ENCODE measurements around the gene UMAD1.

The UMAD1 gene

GRCh38 chr7:7710469-7710868 is 69.9 kb downstream of the UMAD1 start:
- TF ChIP-seq CTCF (IDR thresholded peaks at IDR 0.05; ENCODE audit: poor library complexity, severe bottlenecking), result no peak
- DNase-seq (ENCODE audit: low spot score) (no peak), ATAC-seq (ENCODE audit: low read depth) (no peak)
- no peaks in the 10 kb centered on the region for H3K36me3 ChIP-seq (ENCODE audit: low read depth)
- H3K27ac ChIP-seq (ENCODE audit: poor library complexity, severe bottlenecking), result no peak overlapping the region
- no peak overlapping the region for H3K4me3 ChIP-seq (ENCODE audit: severe bottlenecking)
- H3K27me3 ChIP-seq (ENCODE audit: insufficient read depth, poor library complexity, severe bottlenecking), result no peaks in the 10 kb centered on the region
- peaks cover 7% of the 10 kb centered on the region for H3K4me1 ChIP-seq (ENCODE audit: insufficient read depth, poor library complexity, severe bottlenecking)
- H3K9me3 ChIP-seq (ENCODE audit: severe bottlenecking), result no peaks in the 10 kb centered on the region

- ATAC-seq (ENCODE audit: low read depth) (no peak), DNase-seq (ENCODE audit: low spot score) (no peak)
- Histone ChIP-seq H3K36me3 (ENCODE audit: low read depth) (no peaks in the 10 kb centered on the region), H3K27ac (ENCODE audit: poor library complexity, severe bottlenecking) (no peak overlapping the region), H3K9me3 (ENCODE audit: severe bottlenecking) (no peaks in the 10 kb centered on the region), H3K4me1 (ENCODE audit: insufficient read depth, poor library complexity, severe bottlenecking) (peaks cover 3% of the 10 kb centered on the region), H3K4me3 (ENCODE audit: severe bottlenecking) (no peak overlapping the region), H3K27me3 (ENCODE audit: insufficient read depth, poor library complexity, severe bottlenecking) (no peaks in the 10 kb centered on the region)
- no peak for TF ChIP-seq CTCF (IDR thresholded peaks at IDR 0.05; ENCODE audit: poor library complexity, severe bottlenecking)
Observed at GRCh38 chr7:7713730-7714129, 73.2 kb downstream of the UMAD1 start.

GRCh38 chr7:7718492-7718891 is 77.9 kb downstream of the UMAD1 start, which contains the start of gene RPA3:
Gene RPA3 (minus strand): TSS chr7:7718607. CDS start chr7:7640418, 78,189 bp downstream.
- no peak for ATAC-seq (ENCODE audit: low read depth)
- Histone ChIP-seq H3K27me3 (ENCODE audit: insufficient read depth, poor library complexity, severe bottlenecking) (no peaks in the 10 kb centered on the region), H3K4me3 (ENCODE audit: severe bottlenecking) (no peak within 1 kb of the TSS), H3K9me3 (ENCODE audit: severe bottlenecking) (peaks cover 2% of the 10 kb centered on the region), H3K36me3 (ENCODE audit: low read depth) (no peaks in the 10 kb centered on the region), H3K27ac (ENCODE audit: poor library complexity, severe bottlenecking) (no peak within 1 kb of the TSS), H3K4me1 (ENCODE audit: insufficient read depth, poor library complexity, severe bottlenecking) (peaks cover 13% of the 10 kb centered on the region)
- DNase-seq (ENCODE audit: low spot score), result no peak
- no peak for TF ChIP-seq CTCF (IDR thresholded peaks at IDR 0.05; ENCODE audit: poor library complexity, severe bottlenecking)

- no peaks in the 10 kb centered on the region for H3K27me3 ChIP-seq (ENCODE audit: insufficient read depth, poor library complexity, severe bottlenecking)
- no peak for DNase-seq (ENCODE audit: low spot score)
Observed at GRCh38 chr7:7719236-7719635, 78.7 kb downstream of the UMAD1 start.

More at GRCh38 chr7:7719236-7719635, 78.7 kb downstream of the UMAD1 start:
- Histone ChIP-seq H3K9me3 (ENCODE audit: severe bottlenecking) (peaks cover 2% of the 10 kb centered on the region), H3K27ac (ENCODE audit: poor library complexity, severe bottlenecking) (no peak overlapping the region), H3K4me1 (ENCODE audit: insufficient read depth, poor library complexity, severe bottlenecking) (peaks cover 13% of the 10 kb centered on the region), H3K36me3 (ENCODE audit: low read depth) (no peaks in the 10 kb centered on the region), H3K4me3 (ENCODE audit: severe bottlenecking) (no peak overlapping the region)
- no peak for TF ChIP-seq CTCF (IDR thresholded peaks at IDR 0.05; ENCODE audit: poor library complexity, severe bottlenecking)
- peak; percentile 99 for ATAC-seq (ENCODE audit: low read depth)
